H9 (cell line): ENCODE data around the gene FBXO42. TPM values are rescaled to one million over a fixed set of nuclear protein-coding genes. Genes with fewer than 3 reads are reported as not detected.

Experiments
- DNase-seq: peaks from one replicate; pipeline ENCODE4 v3.0.0-alpha.2; 2017
- H2AFZ ChIP-seq: one replicate; pipeline ENCODE4 v1.6.1; 2013; ENCODE audit warnings: mild to moderate bottlenecking, low read length, control low read depth, moderate library complexity
- H2AK5ac ChIP-seq: 2 replicates; pipeline ENCODE4 v1.6.1; 2013; ENCODE audit warnings: low read length, control low read depth, mixed read lengths; ENCODE audit not compliant: insufficient read length
- H2BK120ac ChIP-seq: one replicate; pipeline ENCODE4 v1.6.1; 2013; ENCODE audit warnings: low read depth, mild to moderate bottlenecking, low read length, control low read depth, inconsistent platforms; ENCODE audit not compliant: poor library complexity, severe bottlenecking
- H2BK12ac ChIP-seq: 2 replicates; pipeline ENCODE4 v1.6.1; 2013; ENCODE audit warnings: low read length, control low read depth, mixed read lengths, low read depth; ENCODE audit not compliant: insufficient read length
- H2BK15ac ChIP-seq: 2 replicates; pipeline ENCODE4 v1.6.1; 2013; ENCODE audit warnings: low read depth, low read length, control low read depth
- H2BK20ac ChIP-seq: one replicate; pipeline ENCODE4 v1.6.1; 2013; ENCODE audit warnings: low read depth, mild to moderate bottlenecking, low read length, control low read depth, inconsistent platforms; ENCODE audit not compliant: poor library complexity, severe bottlenecking
- H2BK5ac ChIP-seq: 2 replicates; pipeline ENCODE4 v1.6.1; 2013; ENCODE audit warnings: low read length, control low read depth, mixed read lengths; ENCODE audit not compliant: insufficient read length
- H3K14ac ChIP-seq: 2 replicates; pipeline ENCODE4 v1.6.1; 2013; ENCODE audit warnings: low read length, control low read depth; ENCODE audit not compliant: insufficient read depth
- H3K18ac ChIP-seq: 2 replicates; pipeline ENCODE4 v1.6.1; 2013; ENCODE audit warnings: low read depth, mild to moderate bottlenecking, mixed read lengths, low read length, control low read depth; ENCODE audit not compliant: insufficient read length
- H3K23ac ChIP-seq: 2 replicates; pipeline ENCODE4 v1.6.1; 2013; ENCODE audit warnings: low read length, control low read depth, mixed read lengths, low read depth; ENCODE audit not compliant: insufficient read length
- H3K23me2 ChIP-seq: 2 replicates; pipeline ENCODE4 v1.6.1; 2013; ENCODE audit warnings: low read depth, mild to moderate bottlenecking, mixed read lengths, low read length, control low read depth; ENCODE audit not compliant: insufficient read length, poor library complexity, severe bottlenecking
- H3K27ac ChIP-seq: 2 replicates; pipeline ENCODE4 v1.5.1; 2013; ENCODE audit warnings: low read length, control low read depth, mixed read lengths, low read depth; ENCODE audit not compliant: insufficient read length
- H3K27me3 ChIP-seq: 2 replicates; pipeline ENCODE4 v1.6.1; 2013; ENCODE audit warnings: low read length, control low read depth, inconsistent platforms; ENCODE audit not compliant: insufficient read depth
- H3K4ac ChIP-seq: 2 replicates; pipeline ENCODE4 v1.6.1; 2013; ENCODE audit warnings: low read depth, mild to moderate bottlenecking, control low read depth, inconsistent platforms, low read length, moderate library complexity
- H3K4me1 ChIP-seq: 2 replicates; pipeline ENCODE4 v1.6.1; 2013; ENCODE audit warnings: low read length, control low read depth, inconsistent platforms; ENCODE audit not compliant: insufficient read depth
- H3K4me2 ChIP-seq: 2 replicates; pipeline ENCODE4 v1.6.1; 2013; ENCODE audit warnings: low read length, control low read depth, mixed read lengths; ENCODE audit not compliant: insufficient read length, insufficient read depth
- H3K56ac ChIP-seq: 2 replicates; pipeline ENCODE4 v1.6.1; 2013; ENCODE audit warnings: low read depth, mild to moderate bottlenecking, mixed read lengths, low read length, control low read depth; ENCODE audit not compliant: insufficient read length
- H3K79me1 ChIP-seq: 2 replicates; pipeline ENCODE4 v1.6.1; 2013; ENCODE audit warnings: low read depth, mild to moderate bottlenecking, moderate library complexity, low read length, control low read depth, inconsistent platforms; ENCODE audit not compliant: insufficient read depth, poor library complexity, severe bottlenecking
- H3K79me2 ChIP-seq: 2 replicates; pipeline ENCODE4 v1.6.1; 2013; ENCODE audit warnings: low read length, control low read depth, inconsistent platforms; ENCODE audit not compliant: insufficient read depth
- H3K9ac ChIP-seq: 2 replicates; pipeline ENCODE4 v1.6.1; 2013; ENCODE audit warnings: low read length, control low read depth, mixed read lengths; ENCODE audit not compliant: insufficient read length; ENCODE audit errors: extremely low read depth
- H3K9me3 ChIP-seq: one replicate; pipeline ENCODE4 v1.6.1; 2013; ENCODE audit warnings: low read depth, low read length, inconsistent platforms; ENCODE audit not compliant: control insufficient read depth
- H3T11ph ChIP-seq: one replicate; pipeline ENCODE4 v1.6.1; 2013; ENCODE audit warnings: mild to moderate bottlenecking, low read length, control low read depth, inconsistent platforms
- H4K20me1 ChIP-seq: one replicate; pipeline ENCODE4 v1.6.1; 2013; ENCODE audit not compliant: control insufficient read depth, insufficient read length, insufficient read depth
- H4K5ac ChIP-seq: 2 replicates; pipeline ENCODE4 v1.6.1; 2013; ENCODE audit warnings: low read depth, mild to moderate bottlenecking, mixed read lengths, low read length, control low read depth; ENCODE audit not compliant: insufficient read length
- H4K8ac ChIP-seq: replicated peaks from 2 replicates; pipeline ENCODE4 v1.6.1; 2013; ENCODE audit warnings: low read length, control low read depth, mixed read lengths, low read depth; ENCODE audit not compliant: insufficient read length
- H4K91ac ChIP-seq: 2 replicates; pipeline ENCODE4 v1.6.1; 2013; ENCODE audit warnings: low read depth, mild to moderate bottlenecking, moderate library complexity, mixed read lengths, low read length, control low read depth; ENCODE audit not compliant: insufficient read length
- H3K27ac Mint-ChIP-seq, 3 experiments: 2 replicates in 2 of 3; 3 replicates in 1 of 3; pipeline ENCODE4 v1.8.0; 2020 to 2021; ENCODE audit warnings: mixed read lengths in 3 of 3, mild to moderate bottlenecking in 1 of 3, moderate library complexity in 1 of 3
- H3K27me3 Mint-ChIP-seq: 2 replicates; pipeline ENCODE4 v1.8.0; 2021; ENCODE audit warnings: low read depth, mild to moderate bottlenecking, moderate library complexity, mixed read lengths
- H3K36me3 Mint-ChIP-seq, 3 experiments: 2 replicates in 2 of 3; 3 replicates in 1 of 3; pipeline ENCODE4 v1.8.0; 2020 to 2021; ENCODE audit warnings: low read depth in 3 of 3, mixed read lengths in 3 of 3; ENCODE audit not compliant: insufficient read depth in 1 of 3
- H3K4me1 Mint-ChIP-seq, 2 experiments: 2 replicates each; pipeline ENCODE4 v1.8.0; 2020; ENCODE audit warnings: mixed read lengths in 2 of 2
- H3K4me3 Mint-ChIP-seq, 2 experiments: 2 replicates in 1 of 2; 3 replicates in 1 of 2; pipeline ENCODE4 v1.8.0; 2020 to 2021; ENCODE audit warnings: mild to moderate bottlenecking in 2 of 2, mixed read lengths in 2 of 2, moderate library complexity in 1 of 2
- H3K9me3 Mint-ChIP-seq, 2 experiments: 2 replicates in 1 of 2; 3 replicates in 1 of 2; pipeline ENCODE4 v1.8.0; 2020; ENCODE audit warnings: mild to moderate bottlenecking in 2 of 2, mixed read lengths in 2 of 2, moderate library complexity in 1 of 2
- CTCF ChIP-seq: fragments of 200-600 bp; sonication (generic); conservative IDR thresholded peaks from 3 replicates; pipeline ENCODE4 v1.8.0; 2021; ENCODE audit warnings: antibody characterized with exemption, mild to moderate bottlenecking
- WGBS: extraction: QIAGEN DNeasy Blood & Tissue Kit; methylation state at CpG from one replicate; pipeline ENCODE4 v1.1.7; 2013; ENCODE audit warnings: missing lambda C conversion rate, low lambda C conversion rate, mixed read lengths; ENCODE audit not compliant: insufficient read length; ENCODE audit errors: extremely low coverage; 5-methylcytosine and 5-hydroxymethylcytosine counted together
- total RNA-seq: library from RNA; stranded (reverse); gene quantifications from 2 replicates; pipeline ENCODE4 v1.2.1, GENCODE V29; 2021

Gene FBXO42
- total RNA-seq, 1 experiment from 2014 or later = 17.4 TPM

GRCh38 chr1:16369821-16370220 lies 17.5 kb upstream of the FBXO42 start:
- Mint-ChIP-seq H3K36me3 (peaks cover 0 to 14% (median 14%) of the 10 kb centered on the region in 3 experiments; a peak in 6 of 7 replicates), H3K4me1 (peaks cover 23 to 26% of the 10 kb centered on the region in 2 experiments), H3K27me3 (peaks cover 2% of the 10 kb centered on the region; the same call in 1 of the 2 replicates), H3K4me3 (no peak overlapping the region; a peak in 1 of 5 replicates), H3K9me3 (no peaks in the 10 kb centered on the region; a peak in 1 of 5 replicates), H3K27ac (no peak overlapping the region)
- WGBS = no CpG with 5 or more reads among the region's 4 CpGs
- TF ChIP-seq CTCF = no peak
- Histone ChIP-seq H4K5ac (no peak overlapping the region), H3K23ac (no peak overlapping the region), H3K79me1 (peaks cover 9% of the 10 kb centered on the region), H2BK5ac (no peak overlapping the region), H2AFZ (no peak overlapping the region), H2BK12ac (no peak overlapping the region), H3K56ac (no peak overlapping the region), H3K4me1 (no peaks in the 10 kb centered on the region), H3K9me3 (no peaks in the 10 kb centered on the region), H2BK20ac (no peak overlapping the region), H3K27ac (no peak overlapping the region), H2BK15ac (no peak overlapping the region), H3T11ph (no peak overlapping the region), H3K14ac (no peak overlapping the region), H3K27me3 (no peaks in the 10 kb centered on the region), H4K8ac (no peak overlapping the region), H2AK5ac (no peak overlapping the region), H2BK120ac (no peak overlapping the region), H3K4me2 (no peak overlapping the region), H3K9ac (no peak overlapping the region), H3K23me2 (peaks cover 9% of the 10 kb centered on the region), H3K79me2 (peaks cover 47% of the 10 kb centered on the region), H3K4ac (no peak overlapping the region), H3K18ac (no peak overlapping the region), H4K20me1 (no peaks in the 10 kb centered on the region), H4K91ac (no peak overlapping the region)
- DNase-seq = no peak
